SH-SY5Y (cell line): Measurements from ENCODE around the gene TYMP.

Experiments used
- GATA2 ChIP-seq: IDR thresholded peaks from 2 replicates; pipeline ENCODE4 v1.6.1; 2011; ENCODE audit warnings: mild to moderate bottlenecking, low read depth, low read length
- GATA3 ChIP-seq: IDR thresholded peaks from 2 replicates; pipeline ENCODE4 v1.6.1; 2011; ENCODE audit warnings: low read depth, mild to moderate bottlenecking, low read length, moderate library complexity

GRCh38 chr22:50483556-50483955, 46.3 kb downstream of the TYMP start:
- no peak for TF ChIP-seq GATA3
- TF ChIP-seq GATA2: no peak
